ENCODE measurements around the gene HPGD. TPM values are rescaled to one million over a fixed set of nuclear protein-coding genes. Genes with fewer than 3 reads are reported as not detected.

HPGD gene
- total and polyA plus RNA-seq, 2 of the 8 experiments (the other 6 are each of a cell fraction or from before 2014, with no cell fraction given): 1.1 to 1.3 TPM

GRCh38 chr4:174520660-174521059 lies 1.6 kb downstream of the HPGD start (continued):
- no peak for TF ChIP-seq CHD7 (IDR thresholded peaks at IDR 0.05; ENCODE audit: insufficient replicate concordance, low read length)
- no peak for TF ChIP-seq SP4 (IDR thresholded peaks at IDR 0.05; ENCODE audit: low read length)
- TF ChIP-seq BRCA1 (IDR thresholded peaks at IDR 0.05; ENCODE audit: low read depth, low read length): no peak
- no peak for TF ChIP-seq NANOG (IDR thresholded peaks at IDR 0.05; ENCODE audit: insufficient read depth, low read depth, low read length, poor library complexity, severe bottlenecking)
- no peak for TF ChIP-seq SUZ12 (IDR thresholded peaks at IDR 0.05; ENCODE audit: low read length)
- no peak for TF ChIP-seq TAF1 (IDR thresholded peaks at IDR 0.05; ENCODE audit: low read depth, low read length)
- no peak for TF ChIP-seq FOSL1 (IDR thresholded peaks at IDR 0.05; ENCODE audit: insufficient read depth, low read depth, low read length)
- no peak for TF ChIP-seq SP2 (IDR thresholded peaks at IDR 0.05; ENCODE audit: low read length)
- no peak for TF ChIP-seq TCF12 (IDR thresholded peaks at IDR 0.05; ENCODE audit: low read depth, low read length)
